ENCODE measurements around the gene GALNT10. TPM values are rescaled to one million over a fixed set of nuclear protein-coding genes. Genes with fewer than 3 reads are reported as not detected.

Gene GALNT10
- total RNA-seq, 1 donor from 2014 or later: 27.6 TPM

- Histone ChIP-seq H3K27me3 (ENCODE audit: control insufficient read depth, insufficient read depth, low read length) (no peaks in the 10 kb centered on the region), H3K4me3 (ENCODE audit: low read depth, low read length) (no peak overlapping the region), H3K36me3 (ENCODE audit: control insufficient read depth, insufficient read depth, low read length) (no peaks in the 10 kb centered on the region)
- no peak for TF ChIP-seq CTCF (IDR thresholded peaks at IDR 0.05; ENCODE audit: insufficient read depth, low read length, poor library complexity, severe bottlenecking)
- DNase-seq (ENCODE audit: low read depth): no peak
Observed at GRCh38 chr5:154331232-154331631, 140.7 kb downstream of the GALNT10 start.

- no peaks in the 10 kb centered on the region for H3K36me3 ChIP-seq (ENCODE audit: control insufficient read depth, insufficient read depth, low read length)
- no peaks in the 10 kb centered on the region for H3K27me3 ChIP-seq (ENCODE audit: control insufficient read depth, insufficient read depth, low read length)
- DNase-seq (ENCODE audit: low read depth): no peak
- no peak for TF ChIP-seq CTCF (IDR thresholded peaks at IDR 0.05; ENCODE audit: insufficient read depth, low read length, poor library complexity, severe bottlenecking)
- H3K4me3 ChIP-seq (ENCODE audit: low read depth, low read length): no peak overlapping the region
Observed at GRCh38 chr5:154331924-154332323, 141.4 kb downstream of the GALNT10 start.

GRCh38 chr5:154332451-154332850, 141.9 kb downstream of the GALNT10 start:
- TF ChIP-seq CTCF (IDR thresholded peaks at IDR 0.05; ENCODE audit: insufficient read depth, low read length, poor library complexity, severe bottlenecking): no peak
- Histone ChIP-seq H3K27me3 (ENCODE audit: control insufficient read depth, insufficient read depth, low read length) (no peaks in the 10 kb centered on the region), H3K36me3 (ENCODE audit: control insufficient read depth, insufficient read depth, low read length) (no peaks in the 10 kb centered on the region), H3K4me3 (ENCODE audit: low read depth, low read length) (no peak overlapping the region)
- no peak for DNase-seq (ENCODE audit: low read depth)

- TF ChIP-seq CTCF (IDR thresholded peaks at IDR 0.05; ENCODE audit: insufficient read depth, low read length, poor library complexity, severe bottlenecking): no peak
- Histone ChIP-seq H3K27me3 (ENCODE audit: control insufficient read depth, insufficient read depth, low read length) (no peaks in the 10 kb centered on the region), H3K4me3 (ENCODE audit: low read depth, low read length) (no peak overlapping the region), H3K36me3 (ENCODE audit: control insufficient read depth, insufficient read depth, low read length) (no peaks in the 10 kb centered on the region)
- DNase-seq (ENCODE audit: low read depth): no peak
Observed at GRCh38 chr5:154333016-154333415, 142.5 kb downstream of the GALNT10 start.

GRCh38 chr5:154334406-154335064, 144.0 kb downstream of the GALNT10 start:
- TF ChIP-seq CTCF (IDR thresholded peaks at IDR 0.05; ENCODE audit: insufficient read depth, low read length, poor library complexity, severe bottlenecking): no peak
- Histone ChIP-seq H3K27me3 (ENCODE audit: control insufficient read depth, insufficient read depth, low read length) (no peaks in the 10 kb centered on the region), H3K4me3 (ENCODE audit: low read depth, low read length) (no peak overlapping the region), H3K36me3 (ENCODE audit: control insufficient read depth, insufficient read depth, low read length) (no peaks in the 10 kb centered on the region)
- DNase-seq (ENCODE audit: low read depth): no peak

- no peaks in the 10 kb centered on the region for H3K27me3 ChIP-seq (ENCODE audit: control insufficient read depth, insufficient read depth, low read length)
- H3K36me3 ChIP-seq (ENCODE audit: control insufficient read depth, insufficient read depth, low read length): no peaks in the 10 kb centered on the region
- DNase-seq (ENCODE audit: low read depth): no peak
- TF ChIP-seq CTCF (IDR thresholded peaks at IDR 0.05; ENCODE audit: insufficient read depth, low read length, poor library complexity, severe bottlenecking): no peak
- H3K4me3 ChIP-seq (ENCODE audit: low read depth, low read length): no peak overlapping the region
Observed at GRCh38 chr5:154335065-154335448, 144.5 kb downstream of the GALNT10 start.
